HEK293 (cell line): ENCODE data around the gene CABCOCO1.

Source experiments
- CTCF ChIA-PET: fragments of 350-600 bp; formaldehyde crosslinking; extraction: SDS; loops from one replicate; lab custom pipeline; 2021; ENCODE audit warnings: antibody characterized with exemption; lab: Yijun Ruan, JAX
- POLR2A ChIA-PET: fragments of 300-600 bp; formaldehyde crosslinking; extraction: SDS; loops from one replicate; lab custom pipeline; 2020; ENCODE audit warnings: antibody characterized with exemption, inconsistent platforms; lab: Yijun Ruan, JAX
- H3K27ac ChIP-seq: fragments of 200-500 bp; sonication (Bioruptor generic); 2 replicates; pipeline ENCODE4 v1.5.1; 2014; ENCODE audit warnings: low read depth, low read length, control low read depth, inconsistent platforms; ENCODE audit errors: extremely low read depth
- H3K36me3 ChIP-seq, 2 experiments: fragments of 200-500 bp in 1 of 2; sonication (Bioruptor generic) in 1 of 2; 1 replicate in 1 of 2; 2 replicates in 1 of 2; pipeline ENCODE4 v1.5.1; 2014 to 2017; ENCODE audit warnings: inconsistent platforms in 2 of 2, low read length in 2 of 2; ENCODE audit not compliant: control insufficient read depth in 2 of 2, insufficient read depth in 1 of 2
- H3K4me1 ChIP-seq: fragments of 200-500 bp; sonication (Bioruptor generic); 2 replicates; pipeline ENCODE4 v1.5.1; 2014; ENCODE audit warnings: mild to moderate bottlenecking, low read length, inconsistent platforms; ENCODE audit not compliant: control insufficient read depth, insufficient read depth
- H3K4me3 ChIP-seq: 2 replicates; pipeline ENCODE4 v1.5.1; 2011; ENCODE audit warnings: low read depth, mild to moderate bottlenecking, control low read depth, low read length, moderate library complexity
- H3K9me3 ChIP-seq: fragments of 200-500 bp; sonication (Bioruptor generic); 2 replicates; pipeline ENCODE4 v1.5.1; 2014; ENCODE audit warnings: low read depth, low read length, inconsistent platforms; ENCODE audit not compliant: control insufficient read depth, insufficient read depth
- AEBP2 ChIP-seq: fragments of 450-650 bp; formaldehyde crosslinking; IDR thresholded peaks from 2 replicates; pipeline ENCODE4 v1.5.1; 2016; ENCODE audit warnings: missing biosample characterization, missing genetic modification characterization, borderline replicate concordance
- KLF7 ChIP-seq: fragments of 450-650 bp; formaldehyde crosslinking; IDR thresholded peaks from 2 replicates; pipeline ENCODE4 v1.5.1; 2016; ENCODE audit warnings: missing biosample characterization, missing genetic modification characterization, borderline replicate concordance
- RBAK ChIP-seq: fragments of 450-650 bp; formaldehyde crosslinking; IDR thresholded peaks from 2 replicates; pipeline ENCODE4 v1.5.1; 2016; ENCODE audit warnings: missing biosample characterization, missing genetic modification characterization
- ZBTB20 ChIP-seq: fragments of 450-650 bp; formaldehyde crosslinking; IDR thresholded peaks from 2 replicates; pipeline ENCODE4 v1.5.1; 2016; ENCODE audit warnings: missing biosample characterization, missing genetic modification characterization
- ZBTB26 ChIP-seq: fragments of 450-650 bp; formaldehyde crosslinking; optimal IDR thresholded peaks from 2 replicates; pipeline ENCODE3; 2016; ENCODE audit warnings: missing biosample characterization, mild to moderate bottlenecking, missing genetic modification characterization
- ZBTB7A ChIP-seq: fragments of 450-650 bp; formaldehyde crosslinking; IDR thresholded peaks from 2 replicates; pipeline ENCODE4 v1.5.1; 2016; ENCODE audit warnings: low read depth, missing biosample characterization, missing genetic modification characterization
- ZFP41 ChIP-seq: fragments of 450-650 bp; formaldehyde crosslinking; IDR thresholded peaks from 2 replicates; pipeline ENCODE4 v1.5.1; 2016; ENCODE audit warnings: missing biosample characterization, missing genetic modification characterization, borderline replicate concordance
- ZIC2 ChIP-seq: fragments of 450-650 bp; formaldehyde crosslinking; IDR thresholded peaks from 2 replicates; pipeline ENCODE4 v1.5.1; 2016; ENCODE audit warnings: missing biosample characterization, missing genetic modification characterization
- ZNF138 ChIP-seq: fragments of 450-650 bp; formaldehyde crosslinking; IDR thresholded peaks from 2 replicates; pipeline ENCODE4 v1.5.1; 2016; ENCODE audit warnings: missing biosample characterization, missing genetic modification characterization, borderline replicate concordance
- ZNF18 ChIP-seq: fragments of 450-650 bp; formaldehyde crosslinking; IDR thresholded peaks from 2 replicates; pipeline ENCODE4 v1.5.1; 2016; ENCODE audit warnings: missing biosample characterization, missing genetic modification characterization
- ZNF19 ChIP-seq: fragments of 450-650 bp; formaldehyde crosslinking; IDR thresholded peaks from 2 replicates; pipeline ENCODE4; 2016; ENCODE audit warnings: missing biosample characterization, missing genetic modification characterization, low read depth
- ZNF202 ChIP-seq: fragments of 450-650 bp; formaldehyde crosslinking; IDR thresholded peaks from 2 replicates; pipeline ENCODE4 v1.5.1; 2016; ENCODE audit warnings: missing biosample characterization, missing genetic modification characterization, borderline replicate concordance
- ZNF223 ChIP-seq: fragments of 450-650 bp; formaldehyde crosslinking; IDR thresholded peaks from 2 replicates; pipeline ENCODE4 v1.5.1; 2016; ENCODE audit warnings: missing biosample characterization, missing genetic modification characterization
- ZNF26 ChIP-seq: fragments of 450-650 bp; formaldehyde crosslinking; IDR thresholded peaks from 2 replicates; pipeline ENCODE4 v1.5.1; 2016; ENCODE audit warnings: missing biosample characterization, missing genetic modification characterization
- ZNF274 ChIP-seq, 2 experiments: fragments of 200-500 bp in 1 of 2; fragments of 450-650 bp in 1 of 2; sonication (Bioruptor generic) in 1 of 2; formaldehyde crosslinking in 1 of 2; IDR thresholded peaks; 2 replicates each; pipeline versions ENCODE4 v1.5.1 to v1.6.1; 2014 to 2016; ENCODE audit warnings: borderline replicate concordance in 1 of 2, inconsistent platforms in 1 of 2, low read length in 1 of 2, missing biosample characterization in 1 of 2, missing genetic modification characterization in 1 of 2
- ZNF354C ChIP-seq: fragments of 450-650 bp; formaldehyde crosslinking; IDR thresholded peaks from 2 replicates; pipeline ENCODE4 v1.5.1; 2016; ENCODE audit warnings: missing biosample characterization, missing genetic modification characterization, low read depth, borderline replicate concordance
- ZNF394 ChIP-seq: fragments of 450-650 bp; formaldehyde crosslinking; IDR thresholded peaks from 2 replicates; pipeline ENCODE4 v1.5.1; 2016; ENCODE audit warnings: missing biosample characterization, missing genetic modification characterization, mild to moderate bottlenecking, moderate library complexity, borderline replicate concordance
- ZNF404 ChIP-seq: fragments of 450-650 bp; formaldehyde crosslinking; IDR thresholded peaks from 2 replicates; pipeline ENCODE4 v1.5.1; 2017; ENCODE audit warnings: missing biosample characterization, missing genetic modification characterization
- ZNF426 ChIP-seq: fragments of 450-650 bp; formaldehyde crosslinking; IDR thresholded peaks from 2 replicates; pipeline ENCODE4 v1.5.1; 2017; ENCODE audit warnings: missing biosample characterization, missing genetic modification characterization, mild to moderate bottlenecking, inconsistent platforms, moderate library complexity
- ZNF433 ChIP-seq: fragments of 450-650 bp; formaldehyde crosslinking; IDR thresholded peaks from 2 replicates; pipeline ENCODE4 v1.5.1; 2016; ENCODE audit warnings: missing biosample characterization, missing genetic modification characterization, low read depth
- ZNF488 ChIP-seq: fragments of 450-650 bp; formaldehyde crosslinking; IDR thresholded peaks from 2 replicates; pipeline ENCODE4 v1.5.1; 2016; ENCODE audit warnings: missing biosample characterization, missing genetic modification characterization
- ZNF514 ChIP-seq: fragments of 450-650 bp; formaldehyde crosslinking; IDR thresholded peaks from 2 replicates; pipeline ENCODE4 v1.5.1; 2016; ENCODE audit warnings: missing biosample characterization, missing genetic modification characterization
- ZNF549 ChIP-seq: fragments of 450-650 bp; IDR thresholded peaks from 2 replicates; pipeline ENCODE4 v1.5.1; 2018; ENCODE audit warnings: missing biosample characterization, missing genetic modification characterization, mild to moderate bottlenecking, inconsistent platforms, moderate library complexity
- ZNF555 ChIP-seq: fragments of 450-650 bp; formaldehyde crosslinking; conservative IDR thresholded peaks from 2 replicates; pipeline ENCODE4 v1.5.1; 2017; ENCODE audit warnings: missing biosample characterization, mild to moderate bottlenecking, missing genetic modification characterization, inconsistent platforms
- ZNF558 ChIP-seq: fragments of 450-650 bp; formaldehyde crosslinking; IDR thresholded peaks from 2 replicates; pipeline ENCODE4 v1.5.1; 2016; ENCODE audit warnings: missing biosample characterization, missing genetic modification characterization
- ZNF639 ChIP-seq: fragments of 450-650 bp; formaldehyde crosslinking; IDR thresholded peaks from 2 replicates; pipeline ENCODE4 v1.5.1; 2016; ENCODE audit warnings: missing biosample characterization, missing genetic modification characterization
- ZNF791 ChIP-seq: fragments of 450-650 bp; formaldehyde crosslinking; IDR thresholded peaks from 2 replicates; pipeline ENCODE4 v1.5.1; 2016; ENCODE audit warnings: missing biosample characterization, missing genetic modification characterization

CABCOCO1 gene

GRCh38 chr10:61629576-61629975 is 33.2 kb upstream of the CABCOCO1 start (continued):
- TF ChIP-seq ZNF488 (tag by site-specific recombination) (no peak), ZNF26 (tag by site-specific recombination) (no peak), ZIC2 (no peak), ZBTB7A (tag by site-specific recombination) (no peak), ZNF274 (IDR thresholded peaks at IDR 0.05; ENCODE audit: low read length) (no peak), ZNF274 (tag by site-specific recombination; IDR thresholded peaks at IDR 0.05; ENCODE audit: borderline replicate concordance) (no peak), ZBTB26 (no peak)

- Histone ChIP-seq H3K4me1 (no peaks in the 10 kb centered on the region), H3K9me3 (no peaks in the 10 kb centered on the region), H3K36me3 (no peaks in the 10 kb centered on the region), H3K27ac (no peak overlapping the region), H3K4me3 (no peak overlapping the region)
- ChIA-PET CTCF (interaction anchor here (0.6 to 1.0 kb wide), 6 partner anchors 26 to 928 kb away, joined by 3 to 7 read pairs (median 3); no protein-coding TSS in a partner anchor), POLR2A (no interaction called here)
- peak; percentile 87; the same call in 1 of the 2 replicates for TF ChIP-seq ZNF138 (tag by site-specific recombination)
- TF ChIP-seq KLF7 (tag by site-specific recombination), result 0 out of 2 replicates have a peak, but pooled peaks have one; percentile 37
- TF ChIP-seq ZNF549, result no peak
- peak; percentile 98 for TF ChIP-seq ZNF394 (tag by site-specific recombination)
- TF ChIP-seq RBAK (tag by site-specific recombination), result peak; percentile 85
- TF ChIP-seq ZNF791 (tag by site-specific recombination), result peak; percentile 58; the same call in 1 of the 2 replicates
- TF ChIP-seq ZNF354C (tag by site-specific recombination), result 0 out of 2 replicates have a peak, but pooled peaks have one; percentile 68
- TF ChIP-seq ZNF514, result peak; percentile 79; the same call in 1 of the 2 replicates
- TF ChIP-seq ZNF223 (tag by site-specific recombination), result peak; percentile 50; the same call in 1 of the 2 replicates
- peak; percentile 96 for TF ChIP-seq ZNF433 (tag by site-specific recombination)
- TF ChIP-seq ZFP41 (tag by site-specific recombination), result no peak
- TF ChIP-seq ZNF639 (tag by site-specific recombination), result peak; percentile 74; the same call in 1 of the 2 replicates
- TF ChIP-seq ZNF555 (tag by site-specific recombination), result peak; percentile 86
- TF ChIP-seq ZNF202 (tag by site-specific recombination), result peak; percentile 96
- TF ChIP-seq ZBTB20 (tag by site-specific recombination), result no peak
- TF ChIP-seq ZNF18, result peak; percentile 39; the same call in 1 of the 2 replicates
- peak; percentile 47; the same call in 1 of the 2 replicates for TF ChIP-seq ZNF19
- TF ChIP-seq ZNF404 (tag by site-specific recombination), result peak; percentile 94
- peak; percentile 96 for TF ChIP-seq ZNF426 (tag by site-specific recombination)
- peak; percentile 80 for TF ChIP-seq ZNF558 (tag by site-specific recombination)
- peak; percentile 88; the same call in 1 of the 2 replicates for TF ChIP-seq AEBP2 (tag by site-specific recombination)
Observed at GRCh38 chr10:61632057-61632670, 30.6 kb upstream of the CABCOCO1 start.
